KMS-11 (cell line): Measurements from ENCODE around the gene HAPLN2.
A peak's percentile ranks its signal among the peaks of the same experiment; 100 is the strongest.

Experiments used
- H2AFZ ChIP-seq: fragments of 200-600 bp; sonication (generic); 2 replicates; pipeline ENCODE4 v1.6.1; 2016; ENCODE audit warnings: antibody characterized with exemption, mixed run types, low read depth
- H3K27ac ChIP-seq: fragments of 200-600 bp; sonication (generic); 2 replicates; pipeline ENCODE4 v1.6.1; 2016; ENCODE audit warnings: mild to moderate bottlenecking, mixed run types
- H3K27me3 ChIP-seq: fragments of 200-600 bp; sonication (generic); 2 replicates; pipeline ENCODE4 v1.6.1; 2017; ENCODE audit warnings: mild to moderate bottlenecking, low read depth, mixed run types, moderate library complexity; ENCODE audit not compliant: insufficient read depth
- H3K36me3 ChIP-seq: fragments of 200-600 bp; sonication (generic); 2 replicates; pipeline ENCODE4 v1.6.1; 2017; ENCODE audit warnings: mild to moderate bottlenecking, mixed run types; ENCODE audit not compliant: insufficient read depth
- H3K4me1 ChIP-seq: fragments of 200-600 bp; sonication (generic); 2 replicates; pipeline ENCODE4 v1.6.1; 2016; ENCODE audit warnings: mild to moderate bottlenecking, low read depth, mixed run types; ENCODE audit not compliant: poor library complexity, severe bottlenecking
- H3K4me2 ChIP-seq: fragments of 200-600 bp; sonication (generic); 2 replicates; pipeline ENCODE4 v1.7.0; 2016; ENCODE audit warnings: mild to moderate bottlenecking, mixed run types
- H3K4me3 ChIP-seq: fragments of 200-600 bp; sonication (generic); IDR thresholded peaks from 2 replicates; pipeline ENCODE4 v1.6.1; 2017; ENCODE audit warnings: low read depth, low read length, mixed read lengths; ENCODE audit not compliant: insufficient read depth
- H3K79me2 ChIP-seq: fragments of 200-600 bp; sonication (generic); 2 replicates; pipeline ENCODE4 v1.6.1; 2016; ENCODE audit warnings: low read depth, mixed run types; ENCODE audit not compliant: insufficient read depth
- H3K9ac ChIP-seq: fragments of 200-600 bp; sonication (generic); 2 replicates; pipeline ENCODE4 v1.6.1; 2016; ENCODE audit warnings: mild to moderate bottlenecking, mixed run types
- H4K20me1 ChIP-seq: fragments of 200-600 bp; sonication (generic); 2 replicates; pipeline ENCODE4 v1.6.1; 2016; ENCODE audit warnings: mild to moderate bottlenecking, mixed run types; ENCODE audit not compliant: insufficient read depth
- TF ChIP-seq, protein P1 (sequence below): fragments of 200-600 bp; sonication (generic); conservative IDR thresholded peaks from 2 replicates; pipeline ENCODE4 v1.6.1; 2017; ENCODE audit warnings: low read depth, mild to moderate bottlenecking, antibody characterized with exemption, low read length, moderate library complexity, mixed read lengths

HAPLN2 gene

DNA sequence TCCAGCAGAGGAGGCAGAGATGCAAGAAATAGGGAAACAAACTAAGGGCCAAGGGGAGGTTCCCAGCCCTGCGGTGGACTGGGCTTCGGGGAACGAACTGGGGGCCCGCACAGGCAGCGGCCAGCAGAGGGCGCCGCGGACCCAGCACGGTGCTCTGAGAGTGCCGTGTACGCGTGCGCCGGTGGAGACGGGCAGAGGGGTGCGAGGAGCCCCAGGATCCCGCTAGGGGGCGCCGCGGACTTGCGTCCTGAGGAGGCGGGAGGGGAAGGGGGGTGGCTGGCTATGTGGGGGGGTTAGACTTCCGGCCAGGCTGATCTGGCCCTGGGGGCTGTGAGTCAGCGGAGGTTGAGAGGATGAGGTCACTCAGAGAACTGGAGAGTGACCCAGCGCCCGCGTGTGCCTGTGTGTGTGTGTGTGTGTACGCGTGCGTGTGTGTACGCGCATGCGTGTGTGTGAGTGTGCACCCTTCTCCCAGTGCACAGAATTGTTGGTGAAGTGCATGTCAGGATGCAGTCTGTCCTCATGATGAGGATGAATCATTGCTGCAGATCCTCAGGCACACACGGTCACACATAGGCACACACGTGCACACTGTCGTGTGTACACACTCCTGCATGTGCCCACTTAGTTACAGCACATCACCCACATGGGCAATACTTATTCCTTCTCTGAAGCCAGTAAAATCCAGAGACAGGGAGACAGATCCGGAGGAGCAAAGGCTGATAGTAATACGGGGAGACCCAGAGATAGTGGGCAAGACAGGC, 41.0 kb downstream of the HAPLN2 start:
- Histone ChIP-seq H3K79me2 (peaks cover 8% of the 10 kb centered on the region; the same call in 1 of the 2 replicates), H3K4me3 (peak overlapping the region; percentile 27), H3K4me1 (peaks cover 57% of the 10 kb centered on the region), H3K27ac (peak overlapping the region; percentile 75), H3K9ac (peak overlapping the region; percentile 67), H2AFZ (peak overlapping the region; percentile 9; the same call in 1 of the 2 replicates), H4K20me1 (no peaks in the 10 kb centered on the region), H3K4me2 (peak overlapping the region; percentile 53), H3K27me3 (peaks cover 69% of the 10 kb centered on the region), H3K36me3 (no peaks in the 10 kb centered on the region)
- TF ChIP-seq, protein P1, sequence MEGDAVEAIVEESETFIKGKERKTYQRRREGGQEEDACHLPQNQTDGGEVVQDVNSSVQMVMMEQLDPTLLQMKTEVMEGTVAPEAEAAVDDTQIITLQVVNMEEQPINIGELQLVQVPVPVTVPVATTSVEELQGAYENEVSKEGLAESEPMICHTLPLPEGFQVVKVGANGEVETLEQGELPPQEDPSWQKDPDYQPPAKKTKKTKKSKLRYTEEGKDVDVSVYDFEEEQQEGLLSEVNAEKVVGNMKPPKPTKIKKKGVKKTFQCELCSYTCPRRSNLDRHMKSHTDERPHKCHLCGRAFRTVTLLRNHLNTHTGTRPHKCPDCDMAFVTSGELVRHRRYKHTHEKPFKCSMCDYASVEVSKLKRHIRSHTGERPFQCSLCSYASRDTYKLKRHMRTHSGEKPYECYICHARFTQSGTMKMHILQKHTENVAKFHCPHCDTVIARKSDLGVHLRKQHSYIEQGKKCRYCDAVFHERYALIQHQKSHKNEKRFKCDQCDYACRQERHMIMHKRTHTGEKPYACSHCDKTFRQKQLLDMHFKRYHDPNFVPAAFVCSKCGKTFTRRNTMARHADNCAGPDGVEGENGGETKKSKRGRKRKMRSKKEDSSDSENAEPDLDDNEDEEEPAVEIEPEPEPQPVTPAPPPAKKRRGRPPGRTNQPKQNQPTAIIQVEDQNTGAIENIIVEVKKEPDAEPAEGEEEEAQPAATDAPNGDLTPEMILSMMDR: peak; percentile 100

DNA sequence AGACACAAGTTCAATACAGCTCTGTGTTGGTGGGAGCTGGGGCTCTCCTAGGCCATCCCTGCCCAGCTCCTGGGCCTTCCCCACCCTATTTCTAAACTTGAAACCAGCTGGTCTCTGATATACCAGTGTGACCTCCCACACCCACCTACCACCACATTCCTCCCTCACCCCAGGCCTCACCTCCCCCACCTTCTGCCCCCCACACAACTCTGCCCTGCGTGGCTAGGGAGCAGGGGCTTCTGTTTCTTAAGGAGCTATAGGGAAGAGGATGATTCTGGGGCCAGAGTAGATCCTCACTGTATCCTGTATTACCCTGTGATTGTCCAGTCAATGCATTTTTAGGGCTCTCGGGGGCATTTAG, 41.5 kb downstream of the HAPLN2 start:
- H3K79me2 ChIP-seq: peaks cover 8% of the 10 kb centered on the region; the same call in 1 of the 2 replicates
- peak overlapping the region; percentile 75 for H3K27ac ChIP-seq
- peak overlapping the region; percentile 27 for H3K4me3 ChIP-seq
- no peaks in the 10 kb centered on the region for H3K36me3 ChIP-seq
- peak overlapping the region; percentile 67 for H3K9ac ChIP-seq
- TF ChIP-seq, protein P1: no peak
- peaks cover 69% of the 10 kb centered on the region for H3K27me3 ChIP-seq
- peak overlapping the region; percentile 44 for H3K4me2 ChIP-seq
- peaks cover 63% of the 10 kb centered on the region for H3K4me1 ChIP-seq
- H4K20me1 ChIP-seq: no peaks in the 10 kb centered on the region
- H2AFZ ChIP-seq: peak overlapping the region; percentile 9; the same call in 1 of the 2 replicates

DNA sequence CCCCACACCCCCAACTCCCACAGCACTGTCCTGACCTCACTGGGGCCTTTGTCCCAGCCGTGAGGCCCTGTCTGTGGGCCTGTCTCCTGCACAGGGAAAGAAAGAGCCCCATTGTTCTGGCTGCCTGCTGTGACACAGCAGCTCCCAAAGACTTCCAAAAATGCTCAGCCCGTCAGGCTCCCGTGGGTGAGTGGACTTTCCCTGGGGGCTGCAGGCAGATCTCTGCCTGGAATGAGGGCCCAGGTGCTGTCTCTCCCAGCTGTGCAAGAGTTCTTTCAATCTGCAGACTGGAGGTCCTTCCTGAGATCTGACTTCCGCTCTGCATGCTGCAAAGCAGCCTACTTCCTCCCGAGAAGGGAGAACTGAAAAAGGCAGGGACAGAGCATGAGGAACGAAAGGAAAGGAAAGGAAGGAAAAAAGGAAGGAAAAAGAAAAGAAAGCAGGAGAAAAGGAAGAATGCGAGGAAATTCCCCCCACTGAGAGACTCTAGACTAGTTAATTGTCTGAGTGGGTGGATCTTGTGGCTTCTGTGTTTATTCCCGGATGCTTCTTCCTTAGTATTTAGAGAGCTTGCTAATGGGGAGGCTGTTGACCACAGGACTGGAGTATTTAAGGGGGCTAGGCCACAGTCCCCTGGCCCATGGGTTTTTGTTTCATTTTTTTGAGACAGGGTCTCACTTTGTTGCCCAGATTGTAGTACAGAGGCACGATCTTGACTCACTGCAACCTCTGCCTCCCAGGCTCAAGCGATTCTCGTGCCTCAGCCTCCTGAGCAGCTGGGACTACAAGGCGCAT, 43.0 kb downstream of the HAPLN2 start:
- Histone ChIP-seq H3K79me2 (peaks cover 8% of the 10 kb centered on the region; the same call in 1 of the 2 replicates), H3K27me3 (peaks cover 69% of the 10 kb centered on the region; the same call in 1 of the 2 replicates), H3K9ac (peak overlapping the region; percentile 67; the same call in 1 of the 2 replicates), H3K36me3 (no peaks in the 10 kb centered on the region), H3K4me2 (peak overlapping the region; percentile 44; the same call in 1 of the 2 replicates), H3K4me3 (no peak overlapping the region), H2AFZ (peak overlapping the region; percentile 9; the same call in 1 of the 2 replicates), H3K4me1 (peaks cover 62% of the 10 kb centered on the region), H4K20me1 (no peaks in the 10 kb centered on the region), H3K27ac (peak overlapping the region; percentile 75)
- TF ChIP-seq, protein P1: no peak

DNA sequence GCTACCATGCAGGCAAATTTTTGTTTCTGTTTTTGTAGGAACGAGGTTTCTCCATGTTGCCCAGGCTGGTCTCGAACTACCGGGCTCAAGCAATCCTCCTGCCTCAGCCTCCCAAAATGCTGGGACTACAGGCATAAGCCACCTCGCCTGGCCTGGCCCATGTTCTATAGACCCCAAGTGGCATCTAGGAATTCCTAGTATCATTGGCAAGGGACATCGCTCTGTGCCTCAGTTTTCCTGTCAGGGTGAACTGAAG, 43.5 kb downstream of the HAPLN2 start:
- Histone ChIP-seq H3K27ac (no peak overlapping the region), H3K36me3 (no peaks in the 10 kb centered on the region), H3K4me3 (no peak overlapping the region), H3K4me1 (peaks cover 57% of the 10 kb centered on the region), H2AFZ (no peak overlapping the region), H4K20me1 (no peaks in the 10 kb centered on the region), H3K9ac (no peak overlapping the region), H3K79me2 (peaks cover 8% of the 10 kb centered on the region; the same call in 1 of the 2 replicates), H3K4me2 (no peak overlapping the region), H3K27me3 (peaks cover 66% of the 10 kb centered on the region; the same call in 1 of the 2 replicates)
- TF ChIP-seq, protein P1: no peak
